ENCODE measurements around the gene SCOC. TPM values are rescaled to one million over a fixed set of nuclear protein-coding genes. Genes with fewer than 3 reads are reported as not detected.

The SCOC gene
- total and polyA plus RNA-seq, 9 of the 15 experiments (the other 6 are each of a cell fraction or from before 2014, with no cell fraction given) = 16.8 to 110 (median 46.7) TPM

DNA sequence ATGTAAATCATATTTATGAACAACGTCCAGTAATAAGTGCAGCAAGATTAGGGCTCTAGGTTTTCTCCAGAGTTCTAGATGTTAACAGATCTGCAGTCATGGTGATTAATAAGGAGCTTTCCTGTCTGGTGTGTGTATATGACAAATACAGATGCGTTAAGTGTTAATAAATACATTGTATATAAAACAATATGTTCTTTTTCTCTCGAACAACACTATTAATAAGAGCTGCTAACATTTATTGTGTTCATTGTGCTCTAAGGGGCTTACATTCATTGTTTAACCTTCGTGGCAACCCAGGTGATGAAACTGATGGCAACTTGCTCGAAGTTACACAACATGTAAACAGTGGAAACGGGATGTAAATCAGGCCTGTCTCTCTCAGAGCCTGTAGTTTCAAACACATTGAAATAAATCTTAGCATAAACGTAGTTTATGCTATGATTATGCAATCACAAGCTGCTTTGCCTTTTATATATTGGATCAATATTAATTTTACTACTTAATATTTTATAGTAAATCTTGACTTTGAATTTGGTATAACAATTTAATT, 54.5 kb downstream of the SCOC start (continued):
- TF ChIP-seq, protein P1, sequence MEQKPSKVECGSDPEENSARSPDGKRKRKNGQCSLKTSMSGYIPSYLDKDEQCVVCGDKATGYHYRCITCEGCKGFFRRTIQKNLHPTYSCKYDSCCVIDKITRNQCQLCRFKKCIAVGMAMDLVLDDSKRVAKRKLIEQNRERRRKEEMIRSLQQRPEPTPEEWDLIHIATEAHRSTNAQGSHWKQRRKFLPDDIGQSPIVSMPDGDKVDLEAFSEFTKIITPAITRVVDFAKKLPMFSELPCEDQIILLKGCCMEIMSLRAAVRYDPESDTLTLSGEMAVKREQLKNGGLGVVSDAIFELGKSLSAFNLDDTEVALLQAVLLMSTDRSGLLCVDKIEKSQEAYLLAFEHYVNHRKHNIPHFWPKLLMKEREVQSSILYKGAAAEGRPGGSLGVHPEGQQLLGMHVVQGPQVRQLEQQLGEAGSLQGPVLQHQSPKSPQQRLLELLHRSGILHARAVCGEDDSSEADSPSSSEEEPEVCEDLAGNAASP (IDR thresholded peaks at IDR 0.05) = no peak
- TF ChIP-seq PHB2 (IDR thresholded peaks at IDR 0.05; ENCODE audit: low read depth) (no peak), NCOA4 (IDR thresholded peaks at IDR 0.05; ENCODE audit: partially characterized antibody) (no peak), POLR2H (tag; IDR thresholded peaks at IDR 0.05; ENCODE audit: low read depth) (peak; percentile 83), MEIS2 (IDR thresholded peaks at IDR 0.05; ENCODE audit: partially characterized antibody) (peak; percentile 87), ETV6 (IDR thresholded peaks at IDR 0.05; ENCODE audit: borderline replicate concordance in 1 of 2, low read depth in 2 of 2, low read length in 1 of 2) (no peak), ETV6 (CRISPR knock-in tag; IDR thresholded peaks at IDR 0.05; ENCODE audit: borderline replicate concordance) (no peak), TARDBP (IDR thresholded peaks at IDR 0.05) (no peak), ZNF3 (CRISPR knock-in tag; IDR thresholded peaks at IDR 0.05) (no peak), KDM4B (IDR thresholded peaks at IDR 0.05; ENCODE audit: borderline replicate concordance in 2 of 2, low read depth in 1 of 2) (no peak), SRSF9 (IDR thresholded peaks at IDR 0.05; ENCODE audit: borderline replicate concordance, low read depth, low read length) (no peak), JUN (IDR thresholded peaks at IDR 0.05; ENCODE audit: borderline replicate concordance, low read depth, low read length) (no peak), JUN (CRISPR knock-in tag; IDR thresholded peaks at IDR 0.05; ENCODE audit: borderline replicate concordance) (no peak), MYBL2 (IDR thresholded peaks at IDR 0.05; ENCODE audit: low read depth) (no peak), MYBL2 (CRISPR knock-in tag; IDR thresholded peaks at IDR 0.05; ENCODE audit: borderline replicate concordance) (no peak), LEF1 (IDR thresholded peaks at IDR 0.05) (peak; percentile 68; the same call in 1 of the 2 replicates), ZNF830 (CRISPR knock-in tag; IDR thresholded peaks at IDR 0.05) (no peak), COPS2 (conservative IDR thresholded peaks at IDR 0.05) (no peak), BACH1 (tag; IDR thresholded peaks at IDR 0.05) (peak; percentile 40; the same call in 1 of the 2 replicates), GTF2F1 (IDR thresholded peaks at IDR 0.05; ENCODE audit: low read depth, low read length) (no peak), NONO (IDR thresholded peaks at IDR 0.05; ENCODE audit: low read depth in 2 of 2, low read length in 1 of 2) (no peak), PML (IDR thresholded peaks at IDR 0.05; ENCODE audit: low read length) (no peak), CBX5 (IDR thresholded peaks at IDR 0.05; ENCODE audit: borderline replicate concordance, low read depth) (no peak), ZNF57 (CRISPR knock-in tag; IDR thresholded peaks at IDR 0.05) (no peak)
- TF ChIP-seq, protein P2, sequence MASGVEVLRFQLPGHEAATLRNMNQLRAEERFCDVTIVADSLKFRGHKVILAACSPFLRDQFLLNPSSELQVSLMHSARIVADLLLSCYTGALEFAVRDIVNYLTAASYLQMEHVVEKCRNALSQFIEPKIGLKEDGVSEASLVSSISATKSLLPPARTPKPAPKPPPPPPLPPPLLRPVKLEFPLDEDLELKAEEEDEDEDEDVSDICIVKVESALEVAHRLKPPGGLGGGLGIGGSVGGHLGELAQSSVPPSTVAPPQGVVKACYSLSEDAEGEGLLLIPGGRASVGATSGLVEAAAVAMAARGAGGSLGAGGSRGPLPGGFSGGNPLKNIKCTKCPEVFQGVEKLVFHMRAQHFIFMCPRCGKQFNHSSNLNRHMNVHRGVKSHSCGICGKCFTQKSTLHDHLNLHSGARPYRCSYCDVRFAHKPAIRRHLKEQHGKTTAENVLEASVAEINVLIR (CRISPR knock-in tag; IDR thresholded peaks at IDR 0.05) = no peak
- TF ChIP-seq, protein P3, sequence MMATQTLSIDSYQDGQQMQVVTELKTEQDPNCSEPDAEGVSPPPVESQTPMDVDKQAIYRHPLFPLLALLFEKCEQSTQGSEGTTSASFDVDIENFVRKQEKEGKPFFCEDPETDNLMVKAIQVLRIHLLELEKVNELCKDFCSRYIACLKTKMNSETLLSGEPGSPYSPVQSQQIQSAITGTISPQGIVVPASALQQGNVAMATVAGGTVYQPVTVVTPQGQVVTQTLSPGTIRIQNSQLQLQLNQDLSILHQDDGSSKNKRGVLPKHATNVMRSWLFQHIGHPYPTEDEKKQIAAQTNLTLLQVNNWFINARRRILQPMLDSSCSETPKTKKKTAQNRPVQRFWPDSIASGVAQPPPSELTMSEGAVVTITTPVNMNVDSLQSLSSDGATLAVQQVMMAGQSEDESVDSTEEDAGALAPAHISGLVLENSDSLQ (IDR thresholded peaks at IDR 0.05) = peak; percentile 87
- TF ChIP-seq, protein P4, sequence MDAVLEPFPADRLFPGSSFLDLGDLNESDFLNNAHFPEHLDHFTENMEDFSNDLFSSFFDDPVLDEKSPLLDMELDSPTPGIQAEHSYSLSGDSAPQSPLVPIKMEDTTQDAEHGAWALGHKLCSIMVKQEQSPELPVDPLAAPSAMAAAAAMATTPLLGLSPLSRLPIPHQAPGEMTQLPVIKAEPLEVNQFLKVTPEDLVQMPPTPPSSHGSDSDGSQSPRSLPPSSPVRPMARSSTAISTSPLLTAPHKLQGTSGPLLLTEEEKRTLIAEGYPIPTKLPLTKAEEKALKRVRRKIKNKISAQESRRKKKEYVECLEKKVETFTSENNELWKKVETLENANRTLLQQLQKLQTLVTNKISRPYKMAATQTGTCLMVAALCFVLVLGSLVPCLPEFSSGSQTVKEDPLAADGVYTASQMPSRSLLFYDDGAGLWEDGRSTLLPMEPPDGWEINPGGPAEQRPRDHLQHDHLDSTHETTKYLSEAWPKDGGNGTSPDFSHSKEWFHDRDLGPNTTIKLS (IDR thresholded peaks at IDR 0.05; ENCODE audit: borderline replicate concordance, low read depth) = peak; percentile 88
